Liver (tissue), 3 donors: Measurements from ENCODE around the gene SH3RF3.

ENCODE experiments used
- HNF4A ChIP-seq, 2 donors: conservative IDR thresholded peaks; 2 replicates each; pipeline ENCODE4 v1.6.1; 2016; ENCODE audit warnings: antibody characterized with exemption in 2 of 2, mild to moderate bottlenecking in 2 of 2
- YY1 ChIP-seq: IDR thresholded peaks from 2 replicates; pipeline ENCODE4 v1.6.1; 2016; ENCODE audit warnings: antibody characterized with exemption, mild to moderate bottlenecking
- TF ChIP-seq, protein P1 (sequence below): fragments of 150-350 bp; IDR thresholded peaks from 2 replicates; pipeline ENCODE4 v1.5.1; 2017; ENCODE audit warnings: improper control_type of control experiment, low read depth, low read length; ENCODE audit not compliant: missing input control
- TF ChIP-seq, protein P2 (sequence below): IDR thresholded peaks from 2 replicates; pipeline ENCODE4 v1.6.1; 2016; ENCODE audit warnings: antibody characterized with exemption
- TF ChIP-seq, protein P3 (sequence below): IDR thresholded peaks from 2 replicates; pipeline ENCODE4 v1.6.1; 2016; ENCODE audit warnings: antibody characterized with exemption
- donor health status: healthy.
- donor health status: healthy.

DNA sequence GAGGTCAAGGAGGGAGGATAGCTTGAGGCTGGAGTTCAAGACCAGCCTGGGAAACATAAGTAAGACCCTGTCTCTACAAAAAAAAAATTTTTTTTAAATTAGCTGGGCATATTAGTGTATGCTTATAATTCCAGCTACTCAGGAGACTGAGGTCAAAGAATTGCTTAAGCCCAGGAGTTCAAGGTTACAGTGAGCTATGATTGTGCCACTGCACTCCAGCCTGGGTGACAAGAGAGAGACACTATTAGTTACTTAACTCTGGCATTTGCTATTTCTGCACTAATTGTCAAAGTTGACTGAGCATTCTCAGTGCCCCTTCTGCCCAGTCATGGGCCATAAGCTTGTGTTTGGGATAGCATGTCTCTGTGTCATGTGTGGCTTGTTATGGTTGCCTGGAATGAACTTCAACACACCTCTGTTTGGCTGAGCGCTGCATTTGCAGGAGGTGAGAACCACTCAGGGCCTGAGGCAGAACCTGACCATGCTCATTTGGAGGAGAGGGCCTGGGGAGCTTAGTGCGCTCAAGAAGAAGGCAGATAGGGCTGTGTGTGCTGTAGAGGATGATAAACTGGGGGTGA lies 77.7 kb downstream of the SH3RF3 start:
- TF ChIP-seq, protein P1, sequence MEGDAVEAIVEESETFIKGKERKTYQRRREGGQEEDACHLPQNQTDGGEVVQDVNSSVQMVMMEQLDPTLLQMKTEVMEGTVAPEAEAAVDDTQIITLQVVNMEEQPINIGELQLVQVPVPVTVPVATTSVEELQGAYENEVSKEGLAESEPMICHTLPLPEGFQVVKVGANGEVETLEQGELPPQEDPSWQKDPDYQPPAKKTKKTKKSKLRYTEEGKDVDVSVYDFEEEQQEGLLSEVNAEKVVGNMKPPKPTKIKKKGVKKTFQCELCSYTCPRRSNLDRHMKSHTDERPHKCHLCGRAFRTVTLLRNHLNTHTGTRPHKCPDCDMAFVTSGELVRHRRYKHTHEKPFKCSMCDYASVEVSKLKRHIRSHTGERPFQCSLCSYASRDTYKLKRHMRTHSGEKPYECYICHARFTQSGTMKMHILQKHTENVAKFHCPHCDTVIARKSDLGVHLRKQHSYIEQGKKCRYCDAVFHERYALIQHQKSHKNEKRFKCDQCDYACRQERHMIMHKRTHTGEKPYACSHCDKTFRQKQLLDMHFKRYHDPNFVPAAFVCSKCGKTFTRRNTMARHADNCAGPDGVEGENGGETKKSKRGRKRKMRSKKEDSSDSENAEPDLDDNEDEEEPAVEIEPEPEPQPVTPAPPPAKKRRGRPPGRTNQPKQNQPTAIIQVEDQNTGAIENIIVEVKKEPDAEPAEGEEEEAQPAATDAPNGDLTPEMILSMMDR, result no peak
- TF ChIP-seq, protein P2, sequence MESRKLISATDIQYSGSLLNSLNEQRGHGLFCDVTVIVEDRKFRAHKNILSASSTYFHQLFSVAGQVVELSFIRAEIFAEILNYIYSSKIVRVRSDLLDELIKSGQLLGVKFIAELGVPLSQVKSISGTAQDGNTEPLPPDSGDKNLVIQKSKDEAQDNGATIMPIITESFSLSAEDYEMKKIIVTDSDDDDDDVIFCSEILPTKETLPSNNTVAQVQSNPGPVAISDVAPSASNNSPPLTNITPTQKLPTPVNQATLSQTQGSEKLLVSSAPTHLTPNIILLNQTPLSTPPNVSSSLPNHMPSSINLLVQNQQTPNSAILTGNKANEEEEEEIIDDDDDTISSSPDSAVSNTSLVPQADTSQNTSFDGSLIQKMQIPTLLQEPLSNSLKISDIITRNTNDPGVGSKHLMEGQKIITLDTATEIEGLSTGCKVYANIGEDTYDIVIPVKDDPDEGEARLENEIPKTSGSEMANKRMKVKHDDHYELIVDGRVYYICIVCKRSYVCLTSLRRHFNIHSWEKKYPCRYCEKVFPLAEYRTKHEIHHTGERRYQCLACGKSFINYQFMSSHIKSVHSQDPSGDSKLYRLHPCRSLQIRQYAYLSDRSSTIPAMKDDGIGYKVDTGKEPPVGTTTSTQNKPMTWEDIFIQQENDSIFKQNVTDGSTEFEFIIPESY, result no peak
- TF ChIP-seq HNF4A (conservative IDR thresholded peaks at IDR 0.05) (peak; percentile 21 to 25), YY1 (no peak)
- TF ChIP-seq, protein P3, sequence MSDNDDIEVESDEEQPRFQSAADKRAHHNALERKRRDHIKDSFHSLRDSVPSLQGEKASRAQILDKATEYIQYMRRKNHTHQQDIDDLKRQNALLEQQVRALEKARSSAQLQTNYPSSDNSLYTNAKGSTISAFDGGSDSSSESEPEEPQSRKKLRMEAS, result no peak
